Stimulated activated CD4-positive, alpha-beta T cell treated with anti-CD3 and anti-CD28 coated beads, TNF-alpha, amount 100 ng/mL, for 24 hours (primary cell): ENCODE measurements around the gene ZNF821.
A peak's percentile ranks its signal among the peaks of the same experiment; 100 is the strongest.
"Not testable (repeated sequence)": the region's sequence is repeated elsewhere in the genome, so short reads cannot be mapped to it uniquely, and the experiment has no call there.

Experiments used
- DNase-seq, 3 experiments: peaks; one replicate each; pipeline ENCODE4 v3.0.0-alpha.2; 2020; ENCODE audit warnings: low read depth in 3 of 3

Gene ZNF821

DNA sequence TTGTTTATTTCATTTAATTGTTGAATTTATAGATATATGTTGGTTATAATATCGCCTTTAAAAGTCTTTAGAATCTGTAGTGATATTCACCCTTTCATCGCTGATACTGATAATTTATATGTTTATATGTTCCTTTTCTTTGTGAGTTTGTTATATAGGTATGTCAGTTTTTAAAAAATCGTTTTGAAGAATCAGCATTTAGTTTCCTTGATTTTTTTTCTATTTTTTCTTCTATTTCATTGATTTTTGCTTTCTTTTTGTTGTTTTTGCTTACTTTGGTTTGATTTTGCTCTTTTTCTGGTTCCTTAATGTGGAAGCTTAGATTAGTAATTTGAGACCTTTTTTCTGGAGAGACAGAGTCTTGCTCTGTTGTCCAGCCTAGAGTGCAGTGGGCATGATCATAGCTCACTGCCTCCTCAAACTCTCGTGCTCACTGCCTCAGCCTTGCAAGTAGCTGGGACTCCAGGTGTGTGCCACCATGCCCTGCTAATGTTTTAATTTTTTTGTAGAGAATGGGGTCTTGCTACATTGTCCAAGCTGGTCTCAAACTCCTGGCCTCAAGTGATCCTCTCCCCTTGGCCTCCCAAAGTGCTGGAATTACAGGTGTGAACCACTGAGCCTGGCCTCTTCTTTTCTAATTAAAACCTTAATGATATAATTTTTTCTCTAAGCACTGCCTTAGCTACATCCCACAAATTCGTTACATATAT is 18.8 kb upstream of the ZNF821 start:
- DNase-seq: no peak

GRCh38 chr16:71899171-71899570 is 15.2 kb upstream of the ZNF821 start:
- DNase-seq: no peak

GRCh38 chr16:71896764-71897368 is 12.9 kb upstream of the ZNF821 start:
- DNase-seq: no peak

DNA sequence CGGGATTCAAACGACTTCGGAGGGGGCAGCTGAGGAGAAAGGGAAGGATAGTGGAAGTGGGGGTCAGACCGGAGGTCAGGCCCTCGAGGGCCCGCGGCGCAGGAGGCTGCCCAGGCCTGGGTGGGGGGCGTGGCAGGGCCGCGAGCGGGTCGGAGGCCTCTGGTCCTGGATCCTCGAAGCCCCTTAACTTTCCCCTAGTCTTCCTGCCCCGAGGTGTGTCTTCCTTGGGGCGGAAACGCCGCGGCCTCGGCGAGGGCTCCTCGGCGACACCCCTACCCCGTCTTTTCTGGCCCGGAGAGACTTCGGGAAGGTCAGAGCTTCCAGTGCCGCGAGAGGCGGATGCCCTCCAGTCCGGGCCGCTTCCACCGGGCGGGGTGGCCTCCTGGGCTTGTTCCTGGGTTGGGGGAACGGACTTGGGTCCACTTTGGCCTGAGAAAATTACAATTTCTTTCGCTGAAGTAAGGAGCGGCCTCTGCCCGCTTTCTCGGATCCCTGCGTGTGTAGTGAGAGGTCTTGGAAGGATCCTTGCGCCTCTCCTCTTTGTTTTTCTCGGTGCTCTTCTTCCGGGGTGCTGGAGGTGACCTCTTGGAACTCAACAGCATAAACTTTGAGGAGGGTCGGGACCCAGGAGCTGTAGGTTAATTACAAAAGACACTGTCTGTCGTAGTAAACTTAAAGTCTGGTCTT is 11.8 kb upstream of the ZNF821 start:
- DNase-seq: no peak

DNA sequence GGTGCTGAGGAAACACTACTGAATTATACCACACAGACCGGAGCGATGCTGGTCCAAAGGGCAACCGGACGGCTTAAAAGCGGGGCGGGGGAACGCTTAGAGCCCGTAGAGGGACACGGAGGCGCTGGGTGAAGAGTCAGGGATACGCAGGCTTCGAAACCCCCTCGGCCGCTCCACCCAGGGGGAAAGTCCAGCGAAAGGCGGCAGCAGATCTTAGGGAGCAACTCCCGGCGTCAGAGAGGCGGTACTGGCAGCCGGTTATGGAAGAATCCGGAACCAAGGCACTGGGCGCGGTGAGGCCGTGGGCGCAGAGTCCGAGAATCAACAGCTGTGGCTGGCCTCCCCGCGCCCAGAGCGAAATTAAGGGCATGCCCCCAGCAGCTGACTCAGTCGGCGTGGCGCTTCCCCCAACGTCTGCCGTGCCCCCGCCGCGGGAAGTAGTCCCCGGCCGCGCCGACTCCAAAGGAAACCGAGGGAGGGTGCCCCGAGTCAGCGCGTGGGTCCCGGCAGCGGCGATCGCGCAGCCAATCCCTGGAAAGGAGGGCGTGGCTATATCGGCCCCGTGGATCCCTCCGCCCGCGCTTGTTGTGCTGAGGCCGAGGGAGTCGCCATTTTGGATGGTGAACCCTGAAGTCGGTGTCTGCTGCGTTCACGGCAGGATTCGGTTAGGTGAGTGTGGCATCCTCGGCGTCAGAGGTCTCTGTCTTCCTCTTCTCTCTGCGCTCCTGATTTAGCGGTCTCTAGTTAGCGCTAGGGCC is 11.1 kb upstream of the ZNF821 start, which contains the start of gene IST1:
IST1 (plus strand) TSS at position 611 of the 758 bp plus-strand sequence. CDS start 20,110 bp downstream, outside the sequence.
- DNase-seq: peak; percentile 96 to 99 (median 97)

GRCh38 chr16:71894229-71894920 is 10.4 kb upstream of the ZNF821 start:
- DNase-seq: peak in 1 of 3 experiments; percentile 30

DNA sequence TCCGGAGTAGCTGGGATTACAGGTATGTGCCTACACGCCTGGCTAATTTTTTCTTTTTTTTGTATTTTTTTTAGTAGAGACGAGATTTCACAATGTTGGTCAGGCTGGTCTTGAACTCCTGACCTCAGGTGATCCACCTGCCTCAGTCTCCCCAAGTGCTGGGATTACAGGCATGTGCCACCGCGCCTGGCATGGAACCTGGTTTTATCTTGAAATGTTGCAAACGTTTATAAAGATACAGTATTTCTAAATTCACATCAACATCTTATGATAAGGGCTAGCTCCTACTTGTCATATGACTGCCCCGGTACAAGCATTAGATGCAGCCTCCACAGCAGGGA is 9.9 kb upstream of the ZNF821 start:
- no peak for DNase-seq

DNA sequence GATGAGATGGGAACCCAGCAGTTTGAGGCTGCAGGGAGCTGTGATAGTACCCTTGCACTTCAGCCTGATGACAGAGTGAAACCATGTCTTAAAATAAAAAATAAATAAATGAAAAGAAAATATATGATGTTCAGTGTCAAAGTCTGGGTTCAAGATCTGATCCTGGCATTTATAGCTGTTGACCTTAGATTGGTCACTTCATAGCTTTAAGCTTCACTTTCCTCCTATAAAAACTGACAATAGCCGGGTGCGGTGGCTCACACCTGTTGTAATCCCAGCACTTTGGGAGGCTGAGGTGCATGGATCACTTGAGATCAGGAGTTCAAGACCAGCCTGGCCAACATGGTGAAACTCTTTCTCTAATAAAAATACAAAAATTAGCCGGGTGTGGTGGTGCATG is 5.2 kb upstream of the ZNF821 start:
- DNase-seq: no peak

DNA sequence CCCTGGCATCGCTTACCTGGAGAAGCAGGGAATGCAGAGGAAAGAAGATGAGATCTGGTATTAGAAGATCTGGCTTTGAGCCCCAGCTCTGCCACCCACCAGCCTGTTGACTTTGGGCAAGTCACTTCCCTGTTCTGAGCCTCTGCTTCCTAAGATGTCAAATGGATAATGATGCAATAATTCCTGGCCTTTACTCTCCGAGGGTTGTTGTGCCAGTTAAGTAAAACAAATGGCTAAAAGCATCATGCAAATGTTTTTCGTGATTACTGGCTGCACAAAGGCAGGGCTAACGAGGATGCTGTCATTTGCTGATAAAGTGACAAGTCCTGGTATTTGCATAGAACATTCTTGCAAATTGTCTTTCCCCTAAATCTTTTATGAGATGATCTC is 1.3 kb upstream of the ZNF821 start:
- DNase-seq: no peak

DNA sequence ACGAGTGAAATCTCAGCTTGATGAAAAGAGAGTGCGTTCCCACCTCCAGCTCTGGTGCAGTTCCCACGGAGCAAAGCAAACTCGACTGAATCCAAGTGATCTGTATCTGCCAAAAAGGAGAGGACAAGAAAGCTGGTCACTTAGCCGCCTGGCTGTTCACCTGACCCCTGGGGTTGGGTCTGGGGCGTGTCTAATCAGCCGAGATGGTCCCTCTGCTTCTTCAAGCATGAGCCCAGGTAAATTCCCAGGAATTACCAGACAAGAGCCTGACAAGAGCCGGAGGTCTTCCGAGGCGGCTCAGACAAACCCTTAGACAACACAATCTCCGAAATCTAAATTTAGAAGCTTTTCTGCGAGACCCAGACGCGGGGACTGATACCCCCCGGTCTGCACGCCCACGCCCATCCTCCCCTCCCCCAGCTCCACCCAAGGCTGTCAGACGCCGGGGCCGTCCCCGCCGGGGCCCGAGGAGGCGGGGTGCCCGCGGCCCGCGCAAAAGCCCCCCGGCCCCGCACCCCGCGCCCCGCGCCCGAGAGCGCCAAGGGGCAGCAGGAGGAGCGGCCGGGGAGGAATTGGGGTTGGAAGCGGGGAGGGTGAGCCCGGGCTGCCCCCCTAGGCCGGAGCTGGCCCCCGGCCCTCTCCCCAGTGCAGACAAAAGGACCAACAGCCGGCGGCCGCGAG is 674 bp downstream of the ZNF821 start:
- peak in 2 of 3 experiments; percentile 26 to 51 for DNase-seq

DNA sequence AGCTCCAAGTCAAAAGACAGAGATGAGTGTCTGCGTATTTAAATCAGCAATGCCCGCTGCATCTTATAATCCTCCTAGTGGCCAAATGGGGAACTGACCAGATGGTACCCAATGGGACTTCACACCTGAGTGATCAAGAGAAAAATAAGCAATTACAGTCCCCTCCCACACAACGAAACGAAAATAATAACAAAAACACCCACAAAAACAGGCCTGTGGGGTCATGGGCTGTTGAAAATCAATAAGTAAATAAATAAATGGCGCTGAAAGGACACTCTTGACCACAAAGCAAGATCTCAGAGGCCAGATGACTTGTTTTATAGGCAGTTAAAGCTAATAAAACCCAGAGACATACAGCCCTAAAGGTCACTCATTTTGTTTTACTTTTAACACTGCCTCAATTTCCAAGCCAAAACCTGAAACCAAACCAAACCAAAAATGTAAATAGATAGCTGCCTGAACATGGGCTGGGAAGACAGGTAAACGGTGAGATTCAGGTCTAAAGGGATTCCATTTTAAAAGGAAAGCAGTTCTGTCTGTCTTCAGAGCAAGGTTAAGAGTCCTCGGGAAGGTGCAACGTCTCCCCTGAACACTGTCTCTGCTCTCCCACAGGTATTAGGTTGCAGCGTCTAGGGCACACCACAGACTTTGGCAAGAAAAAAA is 1.3 kb downstream of the ZNF821 start:
- peak; percentile 53 to 73 (median 58) for DNase-seq

DNA sequence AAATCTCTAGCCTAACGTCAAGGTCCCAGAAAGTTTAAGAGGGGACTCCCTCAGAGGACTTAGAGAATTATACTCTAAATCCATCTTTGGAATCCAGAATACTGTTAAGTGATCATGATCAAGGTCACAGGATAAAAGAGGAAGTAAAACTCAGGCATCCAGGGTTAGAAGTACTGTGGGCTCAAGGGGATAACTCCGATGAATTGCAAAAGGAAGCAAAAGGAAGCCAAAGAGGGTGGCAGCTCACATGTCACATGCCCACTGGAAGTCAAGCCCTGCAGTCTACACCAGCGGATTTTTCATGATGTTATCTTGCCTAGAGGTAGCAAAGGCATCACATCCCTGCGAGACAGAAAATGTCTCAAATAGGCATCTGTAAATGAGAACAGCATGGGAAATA is 3.8 kb downstream of the ZNF821 start:
- DNase-seq: no peak

- no peak for DNase-seq
These were observed 5.1 kb downstream of the ZNF821 start for GRCh38 chr16:71878911-71879310.

- no peak for DNase-seq
These were observed 10.8 kb downstream of the ZNF821 start for GRCh38 chr16:71873199-71873598.

DNA sequence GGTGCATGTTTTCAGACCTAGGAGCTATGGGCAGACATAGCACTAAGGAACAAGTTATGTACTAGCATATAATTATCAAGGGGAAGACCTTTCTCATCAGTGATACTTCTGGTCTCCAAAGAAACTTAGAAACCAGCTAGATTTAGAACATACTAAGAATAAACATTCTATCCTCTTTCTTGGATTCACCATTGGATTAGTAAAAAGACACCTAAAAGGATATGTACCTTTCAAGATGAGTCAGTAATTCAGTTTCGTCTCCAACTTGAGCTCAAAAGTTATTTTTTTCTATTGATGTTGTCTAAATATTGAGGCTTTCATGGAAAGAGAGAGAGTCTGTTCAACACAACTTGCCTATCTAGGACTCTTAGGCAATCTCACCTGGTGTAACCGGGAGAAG is 13.2 kb downstream of the ZNF821 start:
- DNase-seq: no peak

DNA sequence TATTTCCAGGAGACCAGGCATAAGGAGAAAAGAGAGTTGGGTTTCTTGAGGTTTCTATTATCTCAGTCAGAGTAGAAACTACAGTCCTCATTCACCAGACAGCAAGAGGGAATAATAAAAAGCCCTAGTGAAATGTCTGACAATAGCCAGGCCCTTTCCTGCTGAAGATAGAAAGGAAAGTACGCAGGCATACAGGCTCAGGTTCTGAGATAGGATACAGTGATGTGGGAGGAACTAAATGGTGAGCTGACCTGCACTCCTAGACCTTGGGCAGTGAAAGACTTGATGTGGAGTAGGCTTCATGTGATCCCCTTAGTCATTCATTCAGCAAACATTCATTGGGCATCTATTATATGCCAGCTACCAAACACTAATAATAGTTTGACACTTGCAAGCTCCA is 14.9 kb downstream of the ZNF821 start:
- DNase-seq: no peak

DNA sequence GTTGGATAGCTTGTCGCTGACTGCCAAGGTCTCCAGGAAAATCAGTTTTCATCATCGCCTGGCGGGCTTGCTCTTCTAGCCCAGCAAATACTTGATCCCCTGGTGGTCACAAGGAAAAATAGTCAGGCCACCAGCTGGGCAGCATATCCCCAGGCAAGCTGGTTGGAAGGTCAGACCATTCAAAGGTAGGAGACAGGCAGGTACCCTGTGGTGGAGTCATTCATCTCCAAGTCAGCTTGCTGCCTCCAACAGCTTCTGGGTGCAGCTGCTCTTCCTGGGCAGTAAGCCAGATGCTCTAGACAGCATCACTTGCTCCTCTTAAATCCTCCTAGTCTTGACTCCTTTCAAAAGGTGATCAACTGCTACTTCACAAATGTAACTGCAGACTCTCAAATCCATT is 16.0 kb downstream of the ZNF821 start:
- DNase-seq: no peak

DNA sequence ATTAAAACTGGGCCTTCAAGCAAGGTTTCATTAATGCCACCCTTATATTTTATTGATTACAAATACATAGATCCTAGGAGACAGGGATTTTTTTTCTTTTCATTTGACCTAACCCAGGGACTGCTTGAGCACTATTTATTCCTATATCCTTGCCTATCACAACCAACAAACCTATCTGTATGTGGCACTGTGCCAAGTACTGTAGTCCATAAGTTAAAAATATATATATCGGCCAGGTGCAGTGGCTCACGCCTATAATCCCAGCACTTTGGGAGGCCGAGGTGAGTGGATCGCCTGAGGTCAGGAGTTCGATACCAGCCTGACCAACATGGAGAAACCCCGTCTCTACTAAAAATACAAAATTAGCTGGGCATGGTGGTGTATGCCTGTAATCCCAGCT is 16.8 kb downstream of the ZNF821 start:
- not testable (repeated sequence) for DNase-seq

DNA sequence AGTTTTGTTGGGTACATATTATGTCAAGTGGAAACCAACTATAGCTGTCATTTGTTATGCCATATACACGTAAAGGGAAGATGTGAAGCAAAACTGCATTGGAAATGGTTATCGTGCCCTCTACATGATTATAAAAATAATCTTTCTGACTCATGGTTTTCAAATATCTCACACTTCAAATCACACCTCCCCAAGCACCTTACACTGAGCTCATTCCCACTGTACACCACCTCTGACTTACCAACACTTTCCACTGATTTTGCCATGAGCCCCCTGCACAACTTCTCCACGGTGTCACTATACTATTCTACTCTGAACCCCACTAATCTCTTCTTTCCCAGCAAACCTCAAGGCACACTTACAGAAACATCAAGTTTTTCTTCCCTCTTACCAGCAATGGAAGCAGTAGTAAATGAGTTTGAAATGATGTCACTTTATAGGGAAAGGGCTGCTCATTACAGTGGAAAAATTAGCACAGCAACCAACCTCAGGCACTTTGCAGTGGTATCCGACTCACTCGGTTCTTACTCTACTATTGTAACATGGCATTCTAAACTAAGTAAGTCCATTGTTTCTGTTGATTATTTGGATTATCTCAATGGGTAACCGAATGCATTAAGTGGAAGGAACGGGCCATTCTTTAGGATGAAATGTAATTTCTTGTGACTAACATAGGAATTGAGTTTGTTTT is 18.7 kb downstream of the ZNF821 start:
- DNase-seq: no peak

DNA sequence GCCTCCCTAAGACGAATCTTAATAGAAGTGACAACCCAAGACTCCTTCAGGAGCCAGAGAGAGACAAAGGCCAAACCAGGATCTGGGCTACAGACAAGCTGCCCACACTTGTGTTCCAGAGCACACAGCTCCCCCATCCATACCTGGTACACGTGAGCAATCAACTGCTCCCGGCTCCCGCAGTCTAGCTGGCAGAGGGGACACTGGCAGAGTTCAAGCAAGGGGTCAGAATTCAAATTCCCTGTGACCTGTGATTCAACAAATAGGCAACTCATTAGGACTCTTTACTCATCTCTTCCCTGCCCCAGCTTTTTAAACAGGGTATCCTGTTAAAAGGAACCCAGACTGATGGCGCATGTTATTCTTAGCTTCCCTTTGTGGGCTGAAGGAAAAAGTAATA is 20.0 kb downstream of the ZNF821 start:
- DNase-seq: no peak
